Peyer's patch (tissue), 4 donors: ENCODE measurements around the gene QPRT.

Experiments
- POLR2A ChIP-seq, 2 donors: fragments of 450-650 bp; IDR thresholded peaks; one replicate each; pipeline ENCODE4 v1.5.1; 2017; ENCODE audit warnings: antibody characterized with exemption in 2 of 2, mild to moderate bottlenecking in 2 of 2, moderate library complexity in 2 of 2
- TF ChIP-seq, protein P1 (sequence below), 6 experiments: fragments of 450-650 bp in 4 of 6; fragments of 200-600 bp in 2 of 6; sonication (generic) in 1 of 6; IDR thresholded peaks; one replicate each; pipeline ENCODE4 v1.5.1; 2017 to 2019; ENCODE audit warnings: antibody characterized with exemption in 6 of 6, mild to moderate bottlenecking in 3 of 6, moderate library complexity in 1 of 6

DNA sequence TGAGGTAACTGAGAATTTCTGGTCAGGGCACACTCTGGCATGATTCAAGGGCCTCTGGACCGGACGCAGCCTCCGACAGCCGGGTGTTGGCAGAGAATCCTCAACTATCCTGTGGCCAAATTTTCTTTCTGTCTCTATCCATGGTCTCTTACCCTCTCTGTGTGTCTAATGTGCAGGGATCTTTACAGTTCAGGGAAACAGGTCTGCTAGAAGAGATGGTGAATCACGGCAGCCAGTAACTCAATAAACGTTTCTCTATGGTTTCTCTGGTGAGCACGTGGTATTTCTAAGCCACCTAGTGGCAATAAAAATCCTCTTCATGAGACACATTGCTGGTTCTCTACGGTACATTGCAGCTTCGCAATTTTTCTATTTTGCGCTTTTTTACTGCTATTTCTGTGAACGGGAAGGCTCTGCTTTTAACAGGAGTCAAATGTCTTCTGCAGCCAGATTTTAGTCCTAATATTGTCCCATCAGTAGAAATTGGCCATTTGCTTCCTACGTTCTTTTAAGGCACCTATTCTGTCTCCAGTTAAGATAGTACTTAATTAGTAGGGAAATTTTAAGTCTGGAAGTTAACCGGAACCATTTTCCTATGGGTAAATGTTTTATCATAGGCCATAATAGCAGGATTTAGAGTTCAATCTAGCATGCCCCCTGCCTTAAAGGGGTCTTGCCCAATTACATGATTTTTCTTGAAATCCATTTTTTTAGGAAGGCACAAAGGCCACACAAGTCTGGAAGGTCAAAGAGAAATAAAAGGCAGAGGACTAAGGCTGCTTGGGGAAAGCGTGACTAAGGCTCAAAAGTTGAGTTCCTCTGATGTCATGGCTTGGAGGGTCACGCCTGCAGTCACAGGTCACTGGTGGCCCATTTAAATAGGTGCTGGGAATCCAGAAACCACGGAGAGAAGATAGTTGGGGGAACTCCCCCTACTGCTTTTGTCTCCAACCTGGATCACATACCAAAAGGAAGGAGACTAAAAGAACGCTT is 31.5 kb downstream of the QPRT start:
- TF ChIP-seq, protein P1, sequence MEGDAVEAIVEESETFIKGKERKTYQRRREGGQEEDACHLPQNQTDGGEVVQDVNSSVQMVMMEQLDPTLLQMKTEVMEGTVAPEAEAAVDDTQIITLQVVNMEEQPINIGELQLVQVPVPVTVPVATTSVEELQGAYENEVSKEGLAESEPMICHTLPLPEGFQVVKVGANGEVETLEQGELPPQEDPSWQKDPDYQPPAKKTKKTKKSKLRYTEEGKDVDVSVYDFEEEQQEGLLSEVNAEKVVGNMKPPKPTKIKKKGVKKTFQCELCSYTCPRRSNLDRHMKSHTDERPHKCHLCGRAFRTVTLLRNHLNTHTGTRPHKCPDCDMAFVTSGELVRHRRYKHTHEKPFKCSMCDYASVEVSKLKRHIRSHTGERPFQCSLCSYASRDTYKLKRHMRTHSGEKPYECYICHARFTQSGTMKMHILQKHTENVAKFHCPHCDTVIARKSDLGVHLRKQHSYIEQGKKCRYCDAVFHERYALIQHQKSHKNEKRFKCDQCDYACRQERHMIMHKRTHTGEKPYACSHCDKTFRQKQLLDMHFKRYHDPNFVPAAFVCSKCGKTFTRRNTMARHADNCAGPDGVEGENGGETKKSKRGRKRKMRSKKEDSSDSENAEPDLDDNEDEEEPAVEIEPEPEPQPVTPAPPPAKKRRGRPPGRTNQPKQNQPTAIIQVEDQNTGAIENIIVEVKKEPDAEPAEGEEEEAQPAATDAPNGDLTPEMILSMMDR (IDR thresholded peaks at IDR 0.05), result peak; percentile 72 to 88 (median 79)
- no peak for TF ChIP-seq POLR2A (IDR thresholded peaks at IDR 0.05)
